Aorta (tissue), 5 donors: ENCODE results near the gene CUX1. TPM values are rescaled to one million over a fixed set of nuclear protein-coding genes. Genes with fewer than 3 reads are reported as not detected.
A peak's percentile ranks its signal among the peaks of the same experiment; 100 is the strongest.

Experiments used
- ATAC-seq: fragments of 200-7000 bp; cut with Tn5 transposase; one replicate; pipeline ENCODE4 v1.9.1; 2022; ENCODE audit warnings: moderate library complexity; ENCODE audit not compliant: low FRiP score
- DNase-seq, 2 donors: peaks; one replicate each; pipeline ENCODE4 v3.0.0-alpha.2; 2020
- H3K27ac ChIP-seq, 2 donors: one replicate each; pipeline ENCODE4 v1.5.1; 2013; ENCODE audit warnings: low read length in 2 of 2, mild to moderate bottlenecking in 2 of 2, moderate library complexity in 2 of 2, control low read depth in 1 of 2, inconsistent platforms in 1 of 2, low read depth in 1 of 2
- H3K27me3 ChIP-seq, 2 donors: one replicate each; pipeline ENCODE4 v1.6.1; 2013; ENCODE audit warnings: control low read depth in 1 of 2, low read length in 1 of 2, mild to moderate bottlenecking in 1 of 2, moderate library complexity in 1 of 2; ENCODE audit not compliant: insufficient read depth in 2 of 2, control insufficient read depth in 1 of 2
- H3K36me3 ChIP-seq, 2 donors: one replicate each; pipeline ENCODE4 v1.6.1; 2013; ENCODE audit warnings: control low read depth in 1 of 2, low read length in 1 of 2, mild to moderate bottlenecking in 1 of 2; ENCODE audit not compliant: insufficient read depth in 2 of 2, control insufficient read depth in 1 of 2
- H3K4me1 ChIP-seq, 2 donors: one replicate each; pipeline ENCODE4 v1.6.1; 2013; ENCODE audit warnings: low read length in 2 of 2, control low read depth in 1 of 2, mild to moderate bottlenecking in 1 of 2, moderate library complexity in 1 of 2; ENCODE audit not compliant: insufficient read depth in 2 of 2, control insufficient read depth in 1 of 2
- H3K4me3 ChIP-seq, 2 donors: one replicate each; pipeline ENCODE4 v1.5.1; 2013; ENCODE audit warnings: low read length in 2 of 2, control low read depth in 1 of 2, mild to moderate bottlenecking in 1 of 2
- H3K9me3 ChIP-seq: one replicate; pipeline ENCODE4 v1.6.1; 2013; ENCODE audit warnings: mild to moderate bottlenecking, low read length; ENCODE audit not compliant: control insufficient read depth
- WGBS, 2 donors: extraction: QIAGEN DNeasy Blood & Tissue Kit; methylation state at CpG; one replicate each; pipeline ENCODE4 v1.1.7; 2013; 5-methylcytosine and 5-hydroxymethylcytosine counted together
- intact Hi-C, 2 donors: fragments of 100-400 bp; cut with DNase I; formaldehyde crosslinking; loops; one replicate each; pipeline versions ENCODE4 v1.14.2 to v1.15.0; 2022
- polyA plus RNA-seq, 2 donors: library from polyadenylated mRNA; stranded (reverse); fragments of 200-250 nt; gene quantifications; one replicate each; pipeline ENCODE4 v1.2.3, GENCODE V29; 2013
- total RNA-seq, 2 donors: library from RNA; stranded (reverse); fragmentation: NEBNext Ultra II Directional; extraction: Animal tissue kit (Norgen Biotek cat#: 25700); gene quantifications; one replicate each; pipeline ENCODE4 v1.2.1, GENCODE V29; 2021
- donor health status: healthy with polysubstance abuse.
- donor health status: Bipolar disorder and iron deficiency.
- donor health status: DM: no; HTN: no; CAD: no.
- donor health status: DM: no; HTN: no; CAD: no.
- donor health status: DM: yes; HTN: yes; CAD: no.

Gene CUX1
- total and polyA plus RNA-seq, 4 donors: 51.6 to 159 (median 94.1) TPM

GRCh38 chr7:102101111-102101551 is 283.7 kb downstream of the CUX1 start:
- intact Hi-C loops: no loop called here
- ATAC-seq: no peak

GRCh38 chr7:102101926-102102325 is 284.5 kb downstream of the CUX1 start:
- Histone ChIP-seq H3K27me3 (no peaks in the 10 kb centered on the region), H3K27ac (no peak overlapping the region), H3K4me1 (no peaks in the 10 kb centered on the region), H3K4me3 (no peak overlapping the region), H3K36me3 (no peaks in the 10 kb centered on the region), H3K9me3 (no peaks in the 10 kb centered on the region)
- no peak for ATAC-seq
- peak in 1 of 2 donors; percentile 41 for DNase-seq
- intact Hi-C loops: no loop called here
- 90 to 91% methylated on average over 11 of the region's 11 CpGs for WGBS, 2 donors

More at GRCh38 chr7:102101111-102101551, 283.7 kb downstream of the CUX1 start:
- Histone ChIP-seq H3K27me3 (no peaks in the 10 kb centered on the region), H3K4me1 (no peaks in the 10 kb centered on the region), H3K9me3 (no peaks in the 10 kb centered on the region), H3K36me3 (no peaks in the 10 kb centered on the region), H3K4me3 (no peak overlapping the region), H3K27ac (no peak overlapping the region)
- 86 to 88% methylated on average over 7 of the region's 7 CpGs for WGBS, 2 donors
- peak in 1 of 2 donors; percentile 48 for DNase-seq

GRCh38 chr7:102103027-102103372 is 285.6 kb downstream of the CUX1 start:
- no peak overlapping the region for H3K27ac ChIP-seq
- WGBS, 2 donors: 95 to 97% methylated on average over 5 of the region's 5 CpGs
- no peaks in the 10 kb centered on the region for H3K4me1 ChIP-seq
- no peak for ATAC-seq
- no peaks in the 10 kb centered on the region for H3K27me3 ChIP-seq
- no peaks in the 10 kb centered on the region for H3K36me3 ChIP-seq
- peak in 1 of 2 donors; percentile 63 for DNase-seq
- H3K4me3 ChIP-seq: no peak overlapping the region
- no peaks in the 10 kb centered on the region for H3K9me3 ChIP-seq
- intact Hi-C loops: no loop called here

- H3K9me3 ChIP-seq: no peaks in the 10 kb centered on the region
- no peaks in the 10 kb centered on the region for H3K27me3 ChIP-seq
- H3K4me1 ChIP-seq: no peaks in the 10 kb centered on the region
- no peak for ATAC-seq
- intact Hi-C loops: no loop called here
- no peak for DNase-seq
- no peaks in the 10 kb centered on the region for H3K36me3 ChIP-seq
- WGBS, 2 donors: 88 to 98% methylated on average over 5 of the region's 5 CpGs
- H3K4me3 ChIP-seq: no peak overlapping the region
- H3K27ac ChIP-seq: no peak overlapping the region
Observed at GRCh38 chr7:102104245-102104644, 286.8 kb downstream of the CUX1 start.

DNA sequence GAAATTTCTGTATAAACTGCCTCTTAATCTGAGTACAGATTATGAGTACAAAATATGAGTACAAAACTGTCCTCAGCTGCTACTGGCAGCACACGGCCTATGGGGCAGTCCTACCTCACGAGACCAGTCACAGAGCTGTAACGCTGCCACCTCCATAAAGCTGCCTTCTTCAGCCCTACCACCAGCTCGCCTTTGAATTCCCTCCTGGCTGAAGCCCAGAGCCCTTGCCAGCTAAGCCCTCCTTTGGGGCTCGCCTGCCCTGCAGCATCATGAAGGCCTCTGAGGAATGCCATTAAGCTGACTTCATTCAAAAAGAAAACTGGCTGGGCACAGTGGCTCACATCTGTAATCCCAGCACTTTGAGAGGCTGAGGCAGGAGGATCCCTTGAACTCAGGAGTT is 289.2 kb downstream of the CUX1 start:
- DNase-seq: peak; percentile 75 to 84
- 7 to 11% methylated on average over 5 of the region's 5 CpGs for WGBS, 2 donors

GRCh38 chr7:102107474-102108104 is 290.2 kb downstream of the CUX1 start:
- no peaks in the 10 kb centered on the region for H3K27me3 ChIP-seq
- H3K27ac ChIP-seq: no peak overlapping the region
- no peaks in the 10 kb centered on the region for H3K9me3 ChIP-seq
- 78 to 84% methylated on average over 19 of the region's 19 CpGs for WGBS, 2 donors
- H3K4me3 ChIP-seq: no peak overlapping the region
- no peaks in the 10 kb centered on the region for H3K36me3 ChIP-seq
- ATAC-seq: no peak
- H3K4me1 ChIP-seq: no peaks in the 10 kb centered on the region
- intact Hi-C loops: no loop called here
- DNase-seq: no peak

More for the DNA sequence above, 289.2 kb downstream of the CUX1 start:
- Histone ChIP-seq H3K4me3 (no peak overlapping the region), H3K9me3 (no peaks in the 10 kb centered on the region), H3K27ac (peak overlapping the region in 1 of 2 donors; percentile 48), H3K36me3 (no peaks in the 10 kb centered on the region), H3K27me3 (no peaks in the 10 kb centered on the region), H3K4me1 (no peaks in the 10 kb centered on the region)
- intact Hi-C loops: no loop called here
- peak; percentile 66 for ATAC-seq

GRCh38 chr7:102111061-102112041 is 293.9 kb downstream of the CUX1 start:
- Histone ChIP-seq H3K27me3 (no peaks in the 10 kb centered on the region), H3K36me3 (peaks cover 0 to 5% of the 10 kb centered on the region in 2 donors), H3K4me1 (no peaks in the 10 kb centered on the region), H3K9me3 (no peaks in the 10 kb centered on the region), H3K4me3 (no peak overlapping the region), H3K27ac (no peak overlapping the region)
- 81 to 85% methylated on average over 36 of the region's 36 CpGs for WGBS, 2 donors
- DNase-seq (no peak), ATAC-seq (no peak)
- intact Hi-C loops: no loop called here

DNA sequence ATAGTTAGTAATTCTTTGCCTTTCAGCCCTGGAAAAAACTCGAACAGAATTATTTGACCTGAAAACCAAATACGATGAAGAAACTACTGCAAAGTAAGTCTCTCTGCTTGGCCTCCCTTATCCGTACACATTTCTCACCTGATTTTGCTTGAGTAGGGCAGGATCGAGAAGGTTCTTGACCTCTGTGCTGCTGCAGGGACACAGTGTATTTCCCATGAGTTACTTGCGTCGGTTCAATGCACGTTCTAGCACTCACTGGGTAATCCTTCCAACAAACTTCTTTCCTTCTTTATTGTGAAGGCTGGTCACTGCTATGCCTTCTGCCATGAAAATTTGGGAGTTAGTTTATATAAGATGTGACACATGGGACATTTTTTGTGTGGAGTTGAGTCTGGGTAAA is 297.8 kb downstream of the CUX1 start:
- H3K9me3 ChIP-seq: no peaks in the 10 kb centered on the region
- H3K4me1 ChIP-seq: no peaks in the 10 kb centered on the region
- DNase-seq (no peak), ATAC-seq (no peak)
- intact Hi-C loops: no loop called here
- H3K36me3 ChIP-seq: peaks cover 0 to 5% of the 10 kb centered on the region in 2 donors
- no peak overlapping the region for H3K27ac ChIP-seq
- no peaks in the 10 kb centered on the region for H3K27me3 ChIP-seq
- H3K4me3 ChIP-seq: no peak overlapping the region
- WGBS, 2 donors: 87 to 95% methylated on average over 7 of the region's 7 CpGs
